Esophagus muscularis mucosa (tissue), 4 donors: Measurements from ENCODE around the gene CNIH3. TPM values are rescaled to one million over a fixed set of nuclear protein-coding genes. Genes with fewer than 3 reads are reported as not detected.

Experiments used
- DNase-seq: peaks from one replicate; pipeline ENCODE4 v3.0.0-alpha.2; 2017; ENCODE audit errors: extremely low spot score
- H3K27ac ChIP-seq, 4 donors: fragments of 200-600 bp; sonication (generic); replicated peaks in 1 of 4; 1 replicate in 3 of 4; 2 replicates in 1 of 4; pipeline ENCODE4 v1.5.1; 2016 to 2019; ENCODE audit warnings: mild to moderate bottlenecking in 1 of 4
- H3K27me3 ChIP-seq, 4 donors: fragments of 200-600 bp; sonication (generic); one replicate each; pipeline versions ENCODE4 v1.5.1 to v1.6.0; 2016 to 2019
- H3K36me3 ChIP-seq, 4 donors: fragments of 200-600 bp; sonication (generic); one replicate each; pipeline ENCODE4 v1.5.1; 2016 to 2019
- H3K4me1 ChIP-seq, 4 donors: fragments of 200-600 bp; sonication (generic); one replicate each; pipeline ENCODE4 v1.5.1; 2016 to 2019
- H3K4me3 ChIP-seq, 4 donors: fragments of 200-600 bp; sonication (generic); 1 replicate in 2 of 4; 2 replicates in 2 of 4; pipeline ENCODE4 v1.5.1; 2016 to 2019; ENCODE audit warnings: mild to moderate bottlenecking in 4 of 4, moderate library complexity in 1 of 4
- H3K9me3 ChIP-seq, 4 donors: fragments of 200-600 bp; sonication (generic); 1 replicate in 3 of 4; 2 replicates in 1 of 4; pipeline ENCODE4 v1.5.1; 2016 to 2019
- CTCF ChIP-seq, 3 experiments: fragments of 200-600 bp in 2 of 3; fragments of 450-650 bp in 1 of 3; sonication (generic) in 2 of 3; IDR thresholded peaks; one replicate each; pipeline ENCODE4 v1.5.1; 2017 to 2019; ENCODE audit warnings: antibody characterized with exemption in 3 of 3, mild to moderate bottlenecking in 2 of 3, moderate library complexity in 1 of 3
- EP300 ChIP-seq: sonication (generic); formaldehyde crosslinking; IDR thresholded peaks from one replicate; pipeline ENCODE4 v1.6.1; 2017; ENCODE audit warnings: antibody characterized with exemption
- POLR2A ChIP-seq: fragments of 450-650 bp; IDR thresholded peaks from one replicate; pipeline ENCODE4 v1.6.1; 2017; ENCODE audit warnings: antibody characterized with exemption, moderate library complexity, mild to moderate bottlenecking, low read depth
- POLR2AphosphoS5 ChIP-seq, 2 donors: sonication (generic); formaldehyde crosslinking; IDR thresholded peaks; one replicate each; pipeline ENCODE4 v1.6.1; 2017; ENCODE audit warnings: antibody characterized with exemption in 2 of 2
- WGBS: methylation state at CpG from one replicate; pipeline ENCODE4 v1.1.5; 2018; 5-methylcytosine and 5-hydroxymethylcytosine counted together
- intact Hi-C: fragments of 100-400 bp; cut with DNase I; formaldehyde crosslinking; loops from one replicate; pipeline ENCODE4 v1.15.1; 2023
- total RNA-seq, 4 donors: library from RNA; depleted of rRNA; stranded (reverse); fragments of >200 nt; gene quantifications; one replicate each; pipeline versions ENCODE4 v1.1.0 to v1.2.1, GENCODE V29; 2016

The CNIH3 gene
- total RNA-seq, 4 donors from 2014 or later, result 0.42 to 2.3 (median 1.3) TPM

- TF ChIP-seq POLR2A, result no peak
- TF ChIP-seq EP300, result no peak
- TF ChIP-seq CTCF (IDR thresholded peaks at IDR 0.05), result no peak
- TF ChIP-seq POLR2AphosphoS5 (IDR thresholded peaks at IDR 0.05), result no peak
- Histone ChIP-seq H3K4me1 (peaks cover 0 to 5% (median 0%) of the 10 kb centered on the region in 4 donors), H3K9me3 (no peaks in the 10 kb centered on the region), H3K27ac (no peak overlapping the region), H3K36me3 (no peaks in the 10 kb centered on the region), H3K4me3 (no peak overlapping the region), H3K27me3 (no peaks in the 10 kb centered on the region)
- 43% methylated on average over 1 of the region's 1 CpG for WGBS
- intact Hi-C loops, result no loop called here
- DNase-seq, result no peak
These were observed 55.0 kb downstream of the CNIH3 start for GRCh38 chr1:224671076-224671475.

GRCh38 chr1:224673141-224673540 lies 57.0 kb downstream of the CNIH3 start:
- intact Hi-C loops, result no loop called here
- DNase-seq, result no peak
- no peak overlapping the region for H3K4me3 ChIP-seq
- H3K27ac ChIP-seq, result no peak overlapping the region
- H3K9me3 ChIP-seq, result no peaks in the 10 kb centered on the region
- H3K27me3 ChIP-seq, result no peaks in the 10 kb centered on the region
- peaks cover 0 to 5% (median 0%) of the 10 kb centered on the region in 4 donors for H3K4me1 ChIP-seq
- no peaks in the 10 kb centered on the region for H3K36me3 ChIP-seq
- TF ChIP-seq POLR2AphosphoS5 (IDR thresholded peaks at IDR 0.05), result no peak
- no peak for TF ChIP-seq EP300
- TF ChIP-seq POLR2A, result no peak
- TF ChIP-seq CTCF (IDR thresholded peaks at IDR 0.05), result no peak
- WGBS, result 47% methylated on average over 4 of the region's 4 CpGs

- no peak overlapping the region for H3K4me3 ChIP-seq
- intact Hi-C loops, result no loop called here
- H3K4me1 ChIP-seq, result peaks cover 0 to 5% (median 0%) of the 10 kb centered on the region in 4 donors
- no peak for DNase-seq
- no peaks in the 10 kb centered on the region for H3K36me3 ChIP-seq
- 95% methylated on average over 2 of the region's 2 CpGs for WGBS
- H3K27me3 ChIP-seq, result no peaks in the 10 kb centered on the region
- TF ChIP-seq EP300 (no peak), CTCF (IDR thresholded peaks at IDR 0.05) (no peak), POLR2A (no peak), POLR2AphosphoS5 (IDR thresholded peaks at IDR 0.05) (no peak)
- H3K27ac ChIP-seq, result no peak overlapping the region
- no peaks in the 10 kb centered on the region for H3K9me3 ChIP-seq
These were observed 59.5 kb downstream of the CNIH3 start for GRCh38 chr1:224675590-224675989.

GRCh38 chr1:224676551-224676950 lies 60.4 kb downstream of the CNIH3 start:
- Histone ChIP-seq H3K4me1 (peaks cover 0 to 5% (median 0%) of the 10 kb centered on the region in 4 donors), H3K27me3 (no peaks in the 10 kb centered on the region), H3K9me3 (no peaks in the 10 kb centered on the region), H3K27ac (no peak overlapping the region), H3K4me3 (no peak overlapping the region), H3K36me3 (no peaks in the 10 kb centered on the region)
- DNase-seq, result no peak
- 68% methylated on average over 5 of the region's 5 CpGs for WGBS
- no peak for TF ChIP-seq CTCF (IDR thresholded peaks at IDR 0.05)
- no peak for TF ChIP-seq POLR2A
- TF ChIP-seq EP300, result no peak
- no peak for TF ChIP-seq POLR2AphosphoS5 (IDR thresholded peaks at IDR 0.05)
- intact Hi-C loops, result no loop called here

GRCh38 chr1:224678168-224678567 lies 62.1 kb downstream of the CNIH3 start:
- 96% methylated on average over 4 of the region's 4 CpGs for WGBS
- Histone ChIP-seq H3K4me1 (peaks cover 0 to 4% (median 0%) of the 10 kb centered on the region in 4 donors), H3K36me3 (no peaks in the 10 kb centered on the region), H3K4me3 (no peak overlapping the region), H3K27me3 (no peaks in the 10 kb centered on the region), H3K9me3 (no peaks in the 10 kb centered on the region), H3K27ac (no peak overlapping the region)
- DNase-seq, result no peak
- intact Hi-C loops, result no loop called here
- TF ChIP-seq EP300 (no peak), POLR2AphosphoS5 (IDR thresholded peaks at IDR 0.05) (no peak), CTCF (IDR thresholded peaks at IDR 0.05) (no peak), POLR2A (no peak)
